ENCODE measurements around the gene REPIN1.

DNA sequence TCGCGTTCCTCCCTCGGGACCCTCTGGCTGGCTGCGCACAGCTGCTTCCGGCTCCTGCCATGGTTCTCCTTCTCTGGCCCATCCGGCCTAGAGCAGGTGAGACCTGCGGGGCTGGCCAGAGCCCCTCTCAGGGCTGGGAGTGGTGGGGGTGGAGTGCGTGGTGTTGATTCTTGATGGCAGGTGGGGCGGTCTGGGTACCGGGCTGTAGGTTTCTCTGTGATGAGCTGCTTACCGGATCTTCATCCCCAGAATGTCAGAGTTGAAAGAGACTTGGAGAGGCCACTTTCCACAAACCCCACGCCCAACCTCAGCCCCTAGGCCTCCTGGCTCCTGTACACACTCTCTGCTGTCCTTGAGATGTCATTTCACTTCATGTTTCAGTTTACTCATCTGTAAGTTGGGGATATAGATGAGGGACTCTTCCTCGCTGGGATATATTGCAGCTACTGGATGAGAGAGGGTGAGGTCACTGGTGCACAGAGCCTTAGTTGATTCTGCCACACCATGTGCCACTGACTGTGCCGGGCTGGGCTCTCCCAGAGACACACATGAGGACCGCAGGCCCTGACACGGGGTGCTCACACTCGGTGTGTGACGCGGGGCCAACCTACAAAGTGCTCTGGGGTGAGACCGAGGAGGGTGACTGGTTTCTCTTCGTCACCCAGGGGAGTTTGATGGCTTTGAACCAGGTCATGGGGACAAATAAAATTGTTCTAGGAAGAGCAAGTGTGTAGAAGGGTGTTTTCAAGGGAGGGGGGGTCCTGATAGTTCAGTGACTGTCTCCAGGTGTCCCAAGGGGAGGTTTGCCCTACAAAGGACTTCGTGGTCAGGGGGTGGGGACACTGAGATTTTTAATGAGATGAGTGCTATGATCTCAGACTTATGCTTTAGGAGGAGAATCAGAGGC is 40.0 kb downstream of the REPIN1 start:
- no peak for TF ChIP-seq POLR2A (IDR thresholded peaks at IDR 0.05; ENCODE audit: low read depth)
- no peak for TF ChIP-seq POLR2AphosphoS5 (IDR thresholded peaks at IDR 0.05)
- TF ChIP-seq, protein P1, sequence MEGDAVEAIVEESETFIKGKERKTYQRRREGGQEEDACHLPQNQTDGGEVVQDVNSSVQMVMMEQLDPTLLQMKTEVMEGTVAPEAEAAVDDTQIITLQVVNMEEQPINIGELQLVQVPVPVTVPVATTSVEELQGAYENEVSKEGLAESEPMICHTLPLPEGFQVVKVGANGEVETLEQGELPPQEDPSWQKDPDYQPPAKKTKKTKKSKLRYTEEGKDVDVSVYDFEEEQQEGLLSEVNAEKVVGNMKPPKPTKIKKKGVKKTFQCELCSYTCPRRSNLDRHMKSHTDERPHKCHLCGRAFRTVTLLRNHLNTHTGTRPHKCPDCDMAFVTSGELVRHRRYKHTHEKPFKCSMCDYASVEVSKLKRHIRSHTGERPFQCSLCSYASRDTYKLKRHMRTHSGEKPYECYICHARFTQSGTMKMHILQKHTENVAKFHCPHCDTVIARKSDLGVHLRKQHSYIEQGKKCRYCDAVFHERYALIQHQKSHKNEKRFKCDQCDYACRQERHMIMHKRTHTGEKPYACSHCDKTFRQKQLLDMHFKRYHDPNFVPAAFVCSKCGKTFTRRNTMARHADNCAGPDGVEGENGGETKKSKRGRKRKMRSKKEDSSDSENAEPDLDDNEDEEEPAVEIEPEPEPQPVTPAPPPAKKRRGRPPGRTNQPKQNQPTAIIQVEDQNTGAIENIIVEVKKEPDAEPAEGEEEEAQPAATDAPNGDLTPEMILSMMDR (IDR thresholded peaks at IDR 0.05): no peak
- TF ChIP-seq EP300 (IDR thresholded peaks at IDR 0.05): no peak
